Prostate gland (tissue), 2 donors: ENCODE measurements around the gene FAM107B. TPM values are rescaled to one million over a fixed set of nuclear protein-coding genes. Genes with fewer than 3 reads are reported as not detected.
A peak's percentile ranks its signal among the peaks of the same experiment; 100 is the strongest.

ENCODE experiments used
- DNase-seq: peaks from one replicate; pipeline ENCODE4 v3.0.0-alpha.2; 2019; ENCODE audit warnings: low spot score
- H3K27ac ChIP-seq, 2 donors: fragments of 200-600 bp; sonication (generic); 2 replicates each; pipeline ENCODE4 v1.5.1; 2017 to 2019
- H3K27me3 ChIP-seq: fragments of 200-600 bp; sonication (generic); replicated peaks from 2 replicates; pipeline ENCODE4 v1.5.1; 2019; ENCODE audit not compliant: insufficient read depth
- H3K36me3 ChIP-seq, 2 donors: fragments of 200-600 bp; sonication (generic); 1 replicate in 1 of 2; 2 replicates in 1 of 2; pipeline versions ENCODE4 v1.5.1 to v1.8.1; 2017 to 2019
- H3K4me1 ChIP-seq: fragments of 200-600 bp; sonication (generic); replicated peaks from 2 replicates; pipeline ENCODE4 v1.5.1; 2019
- H3K4me3 ChIP-seq, 2 donors: fragments of 200-600 bp; sonication (generic); 2 replicates each; pipeline ENCODE4 v1.5.1; 2017 to 2019
- H3K9me3 ChIP-seq: fragments of 200-600 bp; sonication (generic); 2 replicates; pipeline ENCODE4 v1.5.1; 2017
- CTCF ChIP-seq, 4 experiments: fragments of 200-600 bp in 2 of 4; fragments of 450-650 bp in 2 of 4; sonication (generic) in 2 of 4; IDR thresholded peaks; 1 replicate in 3 of 4; 2 replicates in 1 of 4; pipeline ENCODE4 v1.5.1; 2016 to 2019; ENCODE audit warnings: antibody characterized with exemption in 4 of 4, mild to moderate bottlenecking in 2 of 4, moderate library complexity in 2 of 4
- POLR2A ChIP-seq: fragments of 450-650 bp; IDR thresholded peaks from one replicate; pipeline ENCODE4 v1.6.1; 2016; ENCODE audit warnings: antibody characterized with exemption, mild to moderate bottlenecking
- POLR2AphosphoS5 ChIP-seq: sonication (generic); formaldehyde crosslinking; IDR thresholded peaks from one replicate; pipeline ENCODE4 v1.6.1; 2017; ENCODE audit warnings: antibody characterized with exemption
- WGBS: methylation state at CpG from one replicate; pipeline ENCODE4 v1.1.5; 2018; 5-methylcytosine and 5-hydroxymethylcytosine counted together
- intact Hi-C: fragments of 100-400 bp; cut with DNase I; formaldehyde crosslinking; loops from one replicate; pipeline ENCODE4 v1.14.2; 2022
- total RNA-seq, 2 donors: library from RNA; depleted of rRNA; stranded (reverse); fragments of >200 nt; gene quantifications; one replicate each; pipeline ENCODE4 v1.1.0, GENCODE V29; 2016

FAM107B gene
- total RNA-seq, 2 donors from 2014 or later: 32.9 to 63.9 TPM

- intact Hi-C loops: loop anchor here (10.0 kb wide), 1 partner anchor 232 kb away; the partner anchor contains the start of genes CDNF, HSPA14 and MSANTD7
- H3K27me3 ChIP-seq: no peaks in the 10 kb centered on the region
- peak overlapping the region; percentile 56 to 57 for H3K4me3 ChIP-seq
- H3K4me1 ChIP-seq: no peaks in the 10 kb centered on the region
- 35% methylated on average over 9 of the region's 9 CpGs for WGBS
- H3K27ac ChIP-seq: no peak overlapping the region
- H3K9me3 ChIP-seq: no peaks in the 10 kb centered on the region
- DNase-seq: no peak
- peak; percentile 17 for TF ChIP-seq POLR2AphosphoS5
- no peak for TF ChIP-seq CTCF (IDR thresholded peaks at IDR 0.05)
- no peak for TF ChIP-seq POLR2A
- H3K36me3 ChIP-seq: no peaks in the 10 kb centered on the region
These were observed 171.7 kb downstream of the FAM107B start for GRCh38 chr10:14602807-14603533.

- intact Hi-C loops: loop anchor here (10.0 kb wide), 1 partner anchor 233 kb away; the partner anchor contains the start of genes CDNF, HSPA14 and MSANTD7
- H3K36me3 ChIP-seq: no peaks in the 10 kb centered on the region
- H3K27me3 ChIP-seq: no peaks in the 10 kb centered on the region
- no peaks in the 10 kb centered on the region for H3K4me1 ChIP-seq
- TF ChIP-seq CTCF (IDR thresholded peaks at IDR 0.05) (no peak), POLR2A (no peak), POLR2AphosphoS5 (no peak)
- H3K9me3 ChIP-seq: no peaks in the 10 kb centered on the region
- WGBS: 67% methylated on average over 16 of the region's 16 CpGs
- H3K4me3 ChIP-seq: no peak overlapping the region
- H3K27ac ChIP-seq: no peak overlapping the region
- no peak for DNase-seq
These were observed 172.6 kb downstream of the FAM107B start for GRCh38 chr10:14601872-14602725.

- H3K4me1 ChIP-seq: no peaks in the 10 kb centered on the region
- intact Hi-C loops: loop anchor here (10.0 kb wide), 1 partner anchor 233 kb away; the partner anchor contains the start of genes CDNF, HSPA14 and MSANTD7
- WGBS: 85% methylated on average over 4 of the region's 4 CpGs
- H3K36me3 ChIP-seq: no peaks in the 10 kb centered on the region
- no peak overlapping the region for H3K4me3 ChIP-seq
- no peaks in the 10 kb centered on the region for H3K27me3 ChIP-seq
- H3K27ac ChIP-seq: no peak overlapping the region
- DNase-seq: no peak
- TF ChIP-seq POLR2A (no peak), CTCF (IDR thresholded peaks at IDR 0.05) (no peak), POLR2AphosphoS5 (no peak)
- no peaks in the 10 kb centered on the region for H3K9me3 ChIP-seq
These were observed 173.4 kb downstream of the FAM107B start for GRCh38 chr10:14601326-14601725.

- Histone ChIP-seq H3K4me1 (no peaks in the 10 kb centered on the region), H3K9me3 (no peaks in the 10 kb centered on the region), H3K36me3 (no peaks in the 10 kb centered on the region), H3K27ac (no peak overlapping the region), H3K27me3 (no peaks in the 10 kb centered on the region), H3K4me3 (no peak overlapping the region)
- no peak for TF ChIP-seq CTCF (IDR thresholded peaks at IDR 0.05)
- TF ChIP-seq POLR2A: no peak
- no peak for TF ChIP-seq POLR2AphosphoS5
- no peak for DNase-seq
- WGBS: 97% methylated on average over 8 of the region's 8 CpGs
- intact Hi-C loops: loop anchor here (10.0 kb wide), 1 partner anchor 235 kb away; the partner anchor contains the start of genes CDNF, HSPA14 and MSANTD7
These were observed 174.6 kb downstream of the FAM107B start for GRCh38 chr10:14600065-14600464.
